HUES6 (cell line): ENCODE results near the gene GBP7.

Experiments
- H3K27ac ChIP-seq: 2 replicates; pipeline ENCODE4 v1.7.0; 2013; ENCODE audit warnings: low read depth, mild to moderate bottlenecking, low read length, inconsistent platforms
- H3K27me3 ChIP-seq: 2 replicates; pipeline ENCODE4 v1.6.1; 2013; ENCODE audit warnings: low read length; ENCODE audit not compliant: control insufficient read depth, insufficient read depth
- H3K36me3 ChIP-seq: 2 replicates; pipeline ENCODE4 v1.6.1; 2013; ENCODE audit warnings: low read length; ENCODE audit not compliant: control insufficient read depth, insufficient read depth
- H3K4me1 ChIP-seq: 2 replicates; pipeline ENCODE4 v1.6.1; 2013; ENCODE audit warnings: low read length; ENCODE audit not compliant: control insufficient read depth, insufficient read depth
- H3K4me3 ChIP-seq: 2 replicates; pipeline ENCODE4 v1.5.1; 2013; ENCODE audit warnings: low read depth, low read length
- H3K9ac ChIP-seq: one replicate; pipeline ENCODE4 v1.6.1; 2013; ENCODE audit warnings: mild to moderate bottlenecking, low read length
- H3K9me3 ChIP-seq: 2 replicates; pipeline ENCODE4 v1.6.1; 2013; ENCODE audit warnings: low read depth, low read length; ENCODE audit not compliant: control insufficient read depth, insufficient read depth

The GBP7 gene

DNA sequence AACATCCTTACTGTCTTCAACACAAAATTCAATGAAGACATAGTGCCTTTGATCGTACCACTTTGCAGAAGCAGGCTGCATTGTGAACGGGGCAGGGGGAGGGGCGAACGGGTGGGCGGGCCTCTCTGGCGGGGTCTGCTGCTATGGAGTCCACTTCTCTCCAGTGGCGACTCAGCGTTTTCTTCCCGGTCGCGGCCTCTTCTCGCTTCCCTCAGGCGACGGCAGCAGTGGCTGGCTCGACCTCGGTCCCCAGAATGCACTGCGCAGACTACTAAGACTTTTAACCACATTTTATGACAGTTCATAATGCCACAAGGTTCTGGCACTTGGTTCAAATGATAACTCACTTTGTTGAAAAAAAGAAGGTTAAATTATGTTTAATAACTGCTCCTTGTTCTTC is 71.1 kb downstream of the GBP7 start:
- H3K27me3 ChIP-seq, result no peaks in the 10 kb centered on the region
- no peaks in the 10 kb centered on the region for H3K9me3 ChIP-seq
- H3K4me1 ChIP-seq, result no peaks in the 10 kb centered on the region; the same call in 1 of the 2 replicates
- no peak overlapping the region for H3K4me3 ChIP-seq
- H3K9ac ChIP-seq, result no peak overlapping the region
- H3K27ac ChIP-seq, result no peak overlapping the region
- H3K36me3 ChIP-seq, result no peaks in the 10 kb centered on the region

DNA sequence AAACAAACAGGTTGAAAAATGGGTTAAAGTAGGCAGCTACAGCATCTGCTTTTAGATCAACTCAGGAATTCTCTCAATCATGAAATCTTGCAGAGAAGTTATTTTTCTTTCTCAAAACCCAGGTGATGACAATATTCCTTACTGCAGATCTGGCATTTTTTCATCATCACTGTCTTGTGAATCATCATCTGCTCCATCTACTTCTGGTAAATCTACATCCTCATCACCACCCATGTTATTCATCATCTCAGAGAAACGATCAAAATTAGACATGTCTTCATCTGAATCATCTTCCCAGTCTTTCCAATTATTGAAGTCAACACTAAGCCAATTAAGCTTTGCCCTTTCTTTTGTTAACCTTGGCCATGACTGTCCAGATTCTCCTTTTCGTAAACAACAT is 71.7 kb downstream of the GBP7 start:
- no peak overlapping the region for H3K27ac ChIP-seq
- H3K4me1 ChIP-seq, result no peaks in the 10 kb centered on the region; the same call in 1 of the 2 replicates
- no peaks in the 10 kb centered on the region for H3K9me3 ChIP-seq
- no peaks in the 10 kb centered on the region for H3K36me3 ChIP-seq
- no peaks in the 10 kb centered on the region for H3K27me3 ChIP-seq
- no peak overlapping the region for H3K4me3 ChIP-seq
- H3K9ac ChIP-seq, result no peak overlapping the region

DNA sequence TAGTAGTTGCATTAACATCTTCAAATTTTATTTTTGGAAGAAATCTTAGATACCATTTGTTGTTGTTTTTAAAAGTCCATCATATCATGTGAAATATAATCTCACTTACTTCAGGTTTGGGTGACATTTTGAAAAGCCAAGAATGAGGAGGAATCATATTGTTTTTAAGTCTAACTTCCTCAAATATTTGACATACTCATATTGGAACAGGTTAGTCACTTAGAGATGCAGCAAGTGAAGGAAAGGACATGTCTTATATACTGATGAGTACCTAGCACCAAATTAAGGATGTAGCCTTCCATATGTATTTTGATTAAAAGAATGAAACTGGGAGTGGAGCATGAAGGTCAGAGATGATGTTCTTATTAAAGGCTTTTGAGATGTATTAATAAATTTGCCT is 73.8 kb downstream of the GBP7 start:
- Histone ChIP-seq H3K27me3 (no peaks in the 10 kb centered on the region), H3K4me1 (no peaks in the 10 kb centered on the region; the same call in 1 of the 2 replicates), H3K9ac (no peak overlapping the region), H3K9me3 (0 out of 2 replicates have a peak, but pooled peaks cover 5% of the 10 kb centered on the region), H3K36me3 (no peaks in the 10 kb centered on the region), H3K27ac (no peak overlapping the region), H3K4me3 (no peak overlapping the region)

DNA sequence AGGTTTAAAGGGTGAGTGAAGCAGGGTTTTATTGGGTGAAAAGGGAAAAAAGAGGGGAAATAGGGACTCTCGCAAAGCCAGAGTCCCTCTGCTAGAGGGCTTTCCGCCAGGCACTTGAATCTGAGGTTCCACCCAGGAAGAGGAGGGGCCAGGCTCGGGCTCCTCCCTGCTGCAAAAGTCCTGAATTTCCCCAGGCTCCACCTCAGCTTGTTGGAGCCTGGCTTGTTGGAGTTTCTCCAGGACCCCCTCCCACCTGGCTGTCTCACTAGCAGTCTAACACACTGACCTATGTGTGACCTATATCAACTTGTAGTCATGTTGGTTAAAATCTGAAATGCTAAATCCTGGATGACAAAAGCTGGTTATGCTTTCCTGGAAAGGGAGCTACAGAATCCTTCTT is 75.4 kb downstream of the GBP7 start:
- Histone ChIP-seq H3K36me3 (no peaks in the 10 kb centered on the region), H3K9me3 (peaks cover 19% of the 10 kb centered on the region), H3K4me3 (no peak overlapping the region), H3K9ac (no peak overlapping the region), H3K27ac (no peak overlapping the region), H3K27me3 (no peaks in the 10 kb centered on the region), H3K4me1 (no peaks in the 10 kb centered on the region; the same call in 1 of the 2 replicates)

DNA sequence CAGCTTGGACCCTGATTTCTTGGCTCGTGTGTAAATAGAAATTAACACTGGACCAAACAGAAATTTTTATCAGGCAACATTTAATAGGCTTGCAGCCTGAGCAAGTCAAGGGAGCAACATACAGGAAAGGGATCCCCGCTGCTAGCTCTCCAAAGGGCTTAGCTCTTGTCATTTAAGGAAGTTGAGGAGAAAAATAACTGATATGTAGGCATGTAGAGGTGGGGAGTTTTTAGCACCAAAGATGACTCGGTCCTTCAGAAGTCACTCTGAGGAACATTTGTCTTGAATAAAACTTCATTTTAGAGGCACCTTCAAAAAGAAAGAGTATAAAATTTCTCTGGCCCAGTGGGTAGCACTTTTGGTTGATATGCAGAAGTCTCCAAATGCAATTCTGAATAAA is 76.9 kb downstream of the GBP7 start:
- no peak overlapping the region for H3K9ac ChIP-seq
- H3K9me3 ChIP-seq, result peaks cover 19% of the 10 kb centered on the region
- H3K4me1 ChIP-seq, result no peaks in the 10 kb centered on the region; the same call in 1 of the 2 replicates
- no peaks in the 10 kb centered on the region for H3K36me3 ChIP-seq
- no peak overlapping the region for H3K4me3 ChIP-seq
- no peak overlapping the region for H3K27ac ChIP-seq
- no peaks in the 10 kb centered on the region for H3K27me3 ChIP-seq

GRCh38 chr1:89095737-89096136 is 80.1 kb downstream of the GBP7 start:
- Histone ChIP-seq H3K27me3 (no peaks in the 10 kb centered on the region), H3K9ac (no peak overlapping the region)

DNA sequence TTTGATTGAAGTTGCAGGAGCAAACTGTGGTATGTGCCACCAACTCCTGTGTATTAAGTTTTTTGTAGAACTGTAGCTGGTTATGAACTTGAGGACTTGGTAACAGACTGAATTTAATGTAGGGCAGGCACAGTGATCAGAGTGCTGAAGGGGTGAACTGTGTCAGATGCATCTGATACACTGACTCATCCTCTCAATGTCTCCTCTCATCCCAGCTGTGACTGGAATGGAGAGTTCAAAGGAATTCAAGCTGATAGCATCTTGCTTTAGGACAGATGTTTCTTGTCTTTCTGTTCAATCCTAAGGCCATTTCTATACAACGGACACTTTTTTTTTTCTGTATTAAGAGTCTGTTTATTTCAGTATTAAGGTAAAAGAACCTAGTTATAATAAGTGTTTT is 85.8 kb downstream of the GBP7 start:
- Histone ChIP-seq H3K4me3 (no peak overlapping the region), H3K27ac (no peak overlapping the region), H3K9ac (no peak overlapping the region), H3K9me3 (no peaks in the 10 kb centered on the region), H3K36me3 (no peaks in the 10 kb centered on the region), H3K27me3 (no peaks in the 10 kb centered on the region), H3K4me1 (no peaks in the 10 kb centered on the region)

More at GRCh38 chr1:89095737-89096136, 80.1 kb downstream of the GBP7 start:
- Histone ChIP-seq H3K9me3 (peaks cover 19% of the 10 kb centered on the region), H3K27ac (no peak overlapping the region), H3K4me3 (no peak overlapping the region), H3K4me1 (no peaks in the 10 kb centered on the region), H3K36me3 (no peaks in the 10 kb centered on the region)

DNA sequence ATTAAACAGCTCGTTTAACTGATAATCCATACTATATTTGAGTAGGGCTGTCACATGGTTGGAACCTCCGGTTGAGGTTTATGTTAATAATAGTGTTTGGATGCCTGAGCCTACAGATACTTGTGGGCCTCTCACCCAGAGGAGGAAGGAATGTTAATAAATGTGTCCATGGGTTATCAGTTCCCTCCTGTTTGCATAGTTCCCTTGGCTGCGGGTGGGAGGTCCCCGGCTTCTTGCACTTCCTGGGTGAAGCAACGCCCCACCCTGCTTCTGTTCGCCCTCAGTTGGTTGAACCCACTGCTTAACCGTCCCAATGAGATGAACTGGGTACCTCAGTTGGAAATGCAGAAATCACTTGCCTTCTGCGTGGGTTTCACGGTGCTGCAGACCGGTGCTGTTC is 87.2 kb downstream of the GBP7 start:
- Histone ChIP-seq H3K4me1 (no peaks in the 10 kb centered on the region), H3K36me3 (no peaks in the 10 kb centered on the region), H3K27ac (no peak overlapping the region), H3K27me3 (no peaks in the 10 kb centered on the region), H3K9ac (no peak overlapping the region), H3K4me3 (no peak overlapping the region), H3K9me3 (no peaks in the 10 kb centered on the region)

DNA sequence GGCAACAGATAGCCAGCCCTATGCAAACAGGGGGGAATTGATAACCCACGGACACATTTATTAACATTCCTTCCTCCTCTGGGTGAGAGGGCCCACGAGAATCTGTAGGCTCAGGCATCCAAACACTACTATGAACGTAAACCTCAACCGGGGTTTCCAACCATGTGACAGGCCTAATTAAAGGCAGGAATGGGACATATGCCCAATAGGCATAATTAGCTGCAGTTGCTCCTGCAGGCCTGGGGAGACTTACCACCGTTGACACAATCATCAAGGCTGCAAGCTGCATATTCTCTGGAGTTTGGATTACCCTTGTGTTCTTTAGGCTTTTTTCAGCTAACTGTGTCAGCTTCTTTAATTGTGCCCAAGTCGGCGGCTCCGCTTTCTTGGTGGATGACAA is 88.6 kb downstream of the GBP7 start:
- no peaks in the 10 kb centered on the region for H3K27me3 ChIP-seq

DNA sequence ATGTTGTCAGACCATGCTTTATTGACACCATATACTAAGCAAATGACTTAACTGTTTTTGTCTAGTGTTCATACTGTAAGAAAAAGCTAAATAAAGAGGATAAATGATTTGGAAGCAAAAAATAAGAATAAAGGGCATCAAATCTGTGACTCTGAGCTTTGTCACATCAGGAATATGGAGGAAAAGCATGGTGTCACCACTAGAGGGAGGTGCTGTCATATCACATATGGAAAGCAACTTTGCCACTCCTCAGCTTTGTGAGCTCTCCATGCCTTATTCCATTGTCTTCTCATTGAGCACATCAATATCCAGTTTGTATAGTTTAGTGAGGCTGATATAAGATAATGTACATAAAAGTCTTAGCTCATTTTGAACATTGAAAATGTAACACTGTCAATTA is 90.0 kb downstream of the GBP7 start:
- H3K36me3 ChIP-seq, result no peaks in the 10 kb centered on the region
- no peak overlapping the region for H3K4me3 ChIP-seq
- H3K27ac ChIP-seq, result no peak overlapping the region
- H3K27me3 ChIP-seq, result no peaks in the 10 kb centered on the region
- no peaks in the 10 kb centered on the region for H3K4me1 ChIP-seq
- H3K9me3 ChIP-seq, result peaks cover 8% of the 10 kb centered on the region
- no peak overlapping the region for H3K9ac ChIP-seq

More for the DNA sequence above, 88.6 kb downstream of the GBP7 start:
- Histone ChIP-seq H3K4me3 (no peak overlapping the region), H3K27ac (no peak overlapping the region), H3K4me1 (no peaks in the 10 kb centered on the region), H3K36me3 (no peaks in the 10 kb centered on the region), H3K9me3 (no peaks in the 10 kb centered on the region), H3K9ac (no peak overlapping the region)
